Calu3 (cell line): ENCODE data around the gene DDX5. TPM values are rescaled to one million over a fixed set of nuclear protein-coding genes. Genes with fewer than 3 reads are reported as not detected.

ENCODE experiments used
- BruUV-seq: library from RNA; stranded (reverse); fragments of 400-500 nt; replicated peaks from 2 replicates; lab custom pipeline; 2021; lab: Mats Ljungman, UMichigan
- CTCF ChIA-PET: fragments of 300-600 bp; sonication (Branson Sonifier 250); formaldehyde crosslinking; loops from one replicate; lab custom pipeline; 2022; ENCODE audit warnings: antibody characterized with exemption; lab: Charles Lee
- DNase-seq: peaks from one replicate; pipeline ENCODE4 v3.0.0; 2022
- H3K27ac Mint-ChIP-seq: one replicate; pipeline ENCODE4 v1.8.0; 2022; ENCODE audit warnings: mixed read lengths; ENCODE audit not compliant: unreplicated experiment
- H3K27me3 Mint-ChIP-seq: one replicate; pipeline ENCODE4 v1.8.0; 2022; ENCODE audit warnings: mixed read lengths; ENCODE audit not compliant: unreplicated experiment
- H3K36me3 Mint-ChIP-seq: one replicate; pipeline ENCODE4 v1.8.0; 2022; ENCODE audit warnings: mild to moderate bottlenecking, moderate library complexity, mixed read lengths; ENCODE audit not compliant: insufficient read depth, unreplicated experiment
- H3K4me1 Mint-ChIP-seq: one replicate; pipeline ENCODE4 v1.8.0; 2022; ENCODE audit warnings: mild to moderate bottlenecking, low read depth, mixed read lengths; ENCODE audit not compliant: unreplicated experiment
- H3K4me3 Mint-ChIP-seq: one replicate; pipeline ENCODE4 v1.8.0; 2022; ENCODE audit warnings: mild to moderate bottlenecking, low read depth, moderate library complexity, mixed read lengths; ENCODE audit not compliant: unreplicated experiment
- H3K9me3 Mint-ChIP-seq: one replicate; pipeline ENCODE4 v1.8.0; 2022; ENCODE audit warnings: low read depth, mixed read lengths; ENCODE audit not compliant: unreplicated experiment
- intact Hi-C: fragments of 100-400 bp; cut with micrococcal nuclease; formaldehyde crosslinking; loops from one replicate; pipeline ENCODE4 v1.10.0; 2022; ENCODE audit not compliant: unreplicated experiment
- total RNA-seq: library from RNA; stranded (reverse); gene quantifications from 2 replicates; pipeline ENCODE4 v1.2.3, GENCODE V29; 2022
- TF ChIP-seq, protein P1 (sequence below): fragments of 200-600 bp; IDR thresholded peaks from one replicate; pipeline ENCODE4 v1.8.0; 2022; ENCODE audit warnings: antibody characterized with exemption; ENCODE audit not compliant: unreplicated experiment

Gene DDX5
- total RNA-seq, 1 experiment from 2014 or later, result 384 TPM

DNA sequence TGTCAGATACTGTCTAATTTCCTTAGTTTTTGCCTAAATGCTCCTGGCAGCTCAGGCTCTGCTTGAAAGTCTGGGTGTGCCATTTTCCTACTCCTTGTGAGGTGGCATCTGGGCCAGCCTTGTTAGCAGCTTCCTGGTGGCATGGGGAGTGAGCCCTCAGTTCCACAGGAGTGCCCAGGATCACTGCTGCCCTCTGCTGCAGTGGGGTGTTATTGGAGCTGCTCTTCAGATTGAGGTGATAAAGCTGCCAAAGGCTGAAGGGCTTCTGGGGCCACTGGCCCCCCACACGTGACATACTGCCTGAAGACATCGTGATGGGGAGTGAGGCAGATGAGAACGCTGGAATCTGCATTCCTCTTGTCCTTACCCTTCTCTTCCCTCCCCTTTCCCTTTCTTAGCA, 28.1 kb upstream of the DDX5 start:
- no peaks in the 10 kb centered on the region for H3K9me3 Mint-ChIP-seq
- no peaks in the 10 kb centered on the region for H3K4me1 Mint-ChIP-seq
- TF ChIP-seq, protein P1, sequence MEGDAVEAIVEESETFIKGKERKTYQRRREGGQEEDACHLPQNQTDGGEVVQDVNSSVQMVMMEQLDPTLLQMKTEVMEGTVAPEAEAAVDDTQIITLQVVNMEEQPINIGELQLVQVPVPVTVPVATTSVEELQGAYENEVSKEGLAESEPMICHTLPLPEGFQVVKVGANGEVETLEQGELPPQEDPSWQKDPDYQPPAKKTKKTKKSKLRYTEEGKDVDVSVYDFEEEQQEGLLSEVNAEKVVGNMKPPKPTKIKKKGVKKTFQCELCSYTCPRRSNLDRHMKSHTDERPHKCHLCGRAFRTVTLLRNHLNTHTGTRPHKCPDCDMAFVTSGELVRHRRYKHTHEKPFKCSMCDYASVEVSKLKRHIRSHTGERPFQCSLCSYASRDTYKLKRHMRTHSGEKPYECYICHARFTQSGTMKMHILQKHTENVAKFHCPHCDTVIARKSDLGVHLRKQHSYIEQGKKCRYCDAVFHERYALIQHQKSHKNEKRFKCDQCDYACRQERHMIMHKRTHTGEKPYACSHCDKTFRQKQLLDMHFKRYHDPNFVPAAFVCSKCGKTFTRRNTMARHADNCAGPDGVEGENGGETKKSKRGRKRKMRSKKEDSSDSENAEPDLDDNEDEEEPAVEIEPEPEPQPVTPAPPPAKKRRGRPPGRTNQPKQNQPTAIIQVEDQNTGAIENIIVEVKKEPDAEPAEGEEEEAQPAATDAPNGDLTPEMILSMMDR, result no peak
- no TSS peak for BruUV-seq
- intact Hi-C loops, result no loop called here
- peak; percentile 11 for DNase-seq
- CTCF ChIA-PET, result no interaction called here
- no peak overlapping the region for H3K4me3 Mint-ChIP-seq
- peaks cover 70% of the 10 kb centered on the region for H3K36me3 Mint-ChIP-seq
- H3K27me3 Mint-ChIP-seq, result no peaks in the 10 kb centered on the region
- H3K27ac Mint-ChIP-seq, result no peak overlapping the region

DNA sequence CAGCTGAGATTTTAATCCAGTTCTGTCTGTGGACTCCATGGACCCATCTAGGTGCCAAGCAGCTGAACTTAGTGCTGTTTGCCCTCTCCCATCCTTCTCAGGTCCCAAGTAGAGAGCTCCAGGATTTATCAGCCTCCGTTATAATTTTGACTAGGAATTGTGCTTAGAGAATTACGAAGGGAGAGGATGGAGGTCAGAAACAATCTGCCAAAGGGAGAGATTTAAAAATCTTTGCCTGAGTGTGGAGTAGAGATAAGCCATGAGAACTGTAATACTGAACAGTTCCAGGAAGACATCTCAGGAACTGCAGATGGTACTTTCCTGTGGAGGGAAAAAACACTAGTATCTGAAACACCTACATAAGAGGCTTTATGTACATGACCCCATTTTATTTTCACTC, 27.7 kb upstream of the DDX5 start:
- Mint-ChIP-seq H3K27ac (no peak overlapping the region), H3K36me3 (peaks cover 72% of the 10 kb centered on the region), H3K9me3 (no peaks in the 10 kb centered on the region), H3K27me3 (no peaks in the 10 kb centered on the region), H3K4me1 (no peaks in the 10 kb centered on the region), H3K4me3 (no peak overlapping the region)
- DNase-seq, result no peak
- intact Hi-C loops, result no loop called here
- no TSS peak for BruUV-seq
- TF ChIP-seq, protein P1, result no peak
- CTCF ChIA-PET, result no interaction called here

DNA sequence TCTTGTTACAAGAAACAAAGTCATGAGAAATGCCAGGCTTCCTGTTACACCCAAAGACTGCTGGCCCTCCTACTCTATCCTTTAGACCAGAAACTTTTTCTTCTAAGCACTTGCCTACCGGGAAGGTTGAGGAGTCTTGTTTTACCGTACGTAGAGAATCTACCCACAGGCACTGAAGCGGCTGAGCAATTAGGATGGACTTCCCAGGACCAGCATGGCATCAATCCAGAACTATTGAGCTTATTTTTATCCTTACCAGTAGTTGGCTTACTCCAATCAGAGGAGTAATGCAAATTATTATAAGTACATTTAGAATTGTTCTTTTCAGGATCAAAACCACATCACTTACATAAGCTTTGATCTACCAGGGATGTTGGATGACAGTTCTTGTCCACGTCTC, 26.3 kb upstream of the DDX5 start:
- TF ChIP-seq, protein P1, result no peak
- H3K4me1 Mint-ChIP-seq, result no peaks in the 10 kb centered on the region
- intact Hi-C loops, result no loop called here
- H3K9me3 Mint-ChIP-seq, result no peaks in the 10 kb centered on the region
- no peaks in the 10 kb centered on the region for H3K27me3 Mint-ChIP-seq
- H3K27ac Mint-ChIP-seq, result no peak overlapping the region
- CTCF ChIA-PET, result interaction anchor here (0.5 kb wide), 1 partner anchor 50 kb away, joined by 4 read pairs; no protein-coding TSS in a partner anchor
- peaks cover 62% of the 10 kb centered on the region for H3K36me3 Mint-ChIP-seq
- no peak overlapping the region for H3K4me3 Mint-ChIP-seq
- no TSS peak for BruUV-seq
- no peak for DNase-seq

DNA sequence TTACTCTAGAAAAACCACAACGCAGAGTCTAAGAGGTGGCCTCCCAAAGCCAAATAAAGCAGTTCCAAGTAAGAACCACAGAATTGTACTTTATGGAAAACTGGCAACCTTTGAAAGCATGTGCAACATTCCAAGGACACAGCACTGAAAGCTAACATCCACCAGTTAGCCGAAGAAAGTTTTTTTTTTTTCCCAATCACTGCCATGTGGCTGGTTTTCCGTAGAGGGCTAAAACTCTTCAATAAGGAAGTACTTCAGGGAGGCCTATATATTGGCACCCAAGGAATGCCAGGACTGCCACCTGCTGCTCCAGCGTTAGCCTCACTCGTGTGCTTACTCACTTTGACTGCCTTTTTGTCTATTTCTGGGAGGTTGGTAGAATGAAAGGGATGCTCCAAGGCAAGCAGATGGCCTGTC, 25.9 kb upstream of the DDX5 start:
- H3K4me1 Mint-ChIP-seq, result no peaks in the 10 kb centered on the region
- TF ChIP-seq, protein P1, result no peak
- BruUV-seq, result no TSS peak
- no peak for DNase-seq
- no peak overlapping the region for H3K4me3 Mint-ChIP-seq
- H3K27me3 Mint-ChIP-seq, result no peaks in the 10 kb centered on the region
- H3K9me3 Mint-ChIP-seq, result no peaks in the 10 kb centered on the region
- peaks cover 58% of the 10 kb centered on the region for H3K36me3 Mint-ChIP-seq
- H3K27ac Mint-ChIP-seq, result no peak overlapping the region
- CTCF ChIA-PET, result interaction anchor here (0.5 kb wide), 1 partner anchor 50 kb away, joined by 4 read pairs; no protein-coding TSS in a partner anchor
- intact Hi-C loops, result no loop called here
